ENCODE results near the gene SLC6A16. TPM values are rescaled to one million over a fixed set of nuclear protein-coding genes. Genes with fewer than 3 reads are reported as not detected.

SLC6A16 gene
- total and polyA plus RNA-seq, 12 donors: 0.17 to 3.5 (median 1.1) TPM; not detected in 1

GRCh38 chr19:49357186-49357585, 32.2 kb upstream of the SLC6A16 start:
- Histone ChIP-seq H3K27ac (peak overlapping the region in 1 of 5 donors; percentile 16), H3K4me3 (no peak overlapping the region), H3K36me3 (replicated peaks in 1 of 2) (peaks cover 0 to 16% of the 10 kb centered on the region in 2 donors), H3K27me3 (no peaks in the 10 kb centered on the region), H3K9me3 (replicated peaks in 1 of 3) (no peaks in the 10 kb centered on the region), H3K4me1 (replicated peaks in 1 of 2) (peaks cover 4 to 5% of the 10 kb centered on the region in 2 donors)
- intact Hi-C loops (cut with DNase I): no loop called here
- 77 to 86% (median 82%) methylated on average over 8 to 9 of the region's 9 CpGs for WGBS, 4 donors
- no peak for DNase-seq
- TF ChIP-seq CTCF (IDR thresholded peaks at IDR 0.05): no peak
- no peak for TF ChIP-seq POLR2A (IDR thresholded peaks at IDR 0.05)

- no peaks in the 10 kb centered on the region for H3K27me3 ChIP-seq
- no peaks in the 10 kb centered on the region for H3K9me3 ChIP-seq (replicated peaks in 1 of 3)
- peak overlapping the region in 3 of 5 donors; percentile 15 to 83 (median 60) for H3K27ac ChIP-seq
- no peak overlapping the region for H3K4me3 ChIP-seq
- H3K4me1 ChIP-seq (replicated peaks in 1 of 2): peaks cover 4 to 5% of the 10 kb centered on the region in 2 donors
- TF ChIP-seq CTCF (IDR thresholded peaks at IDR 0.05) (no peak), POLR2A (IDR thresholded peaks at IDR 0.05) (no peak)
- H3K36me3 ChIP-seq (replicated peaks in 1 of 2): peaks cover 0 to 16% of the 10 kb centered on the region in 2 donors
- WGBS, 4 donors: 56 to 62% (median 57%) methylated on average over 6 to 7 of the region's 7 CpGs
- intact Hi-C loops (cut with DNase I): no loop called here
- DNase-seq: no peak
Observed at GRCh38 chr19:49356382-49356781, 31.4 kb upstream of the SLC6A16 start.

GRCh38 chr19:49355909-49356353, 30.9 kb upstream of the SLC6A16 start:
- intact Hi-C loops (cut with DNase I): no loop called here
- peaks cover 0 to 16% of the 10 kb centered on the region in 2 donors for H3K36me3 ChIP-seq (replicated peaks in 1 of 2)
- 38 to 62% (median 56%) methylated on average over 12 of the region's 12 CpGs for WGBS, 4 donors
- H3K4me3 ChIP-seq: no peak overlapping the region
- H3K27me3 ChIP-seq: no peaks in the 10 kb centered on the region
- TF ChIP-seq POLR2A (IDR thresholded peaks at IDR 0.05) (no peak), CTCF (IDR thresholded peaks at IDR 0.05) (no peak)
- peak in 4 of 7 donors; percentile 39 to 67 (median 44) for DNase-seq
- peak overlapping the region in 3 of 5 donors; percentile 15 to 61 (median 60) for H3K27ac ChIP-seq
- H3K9me3 ChIP-seq (replicated peaks in 1 of 3): no peaks in the 10 kb centered on the region
- H3K4me1 ChIP-seq (replicated peaks in 1 of 2): peaks cover 4 to 5% of the 10 kb centered on the region in 2 donors

GRCh38 chr19:49349567-49349966, 24.6 kb upstream of the SLC6A16 start:
- intact Hi-C loops (cut with DNase I): no loop called here
- Histone ChIP-seq H3K27me3 (no peaks in the 10 kb centered on the region), H3K9me3 (replicated peaks in 1 of 3) (no peaks in the 10 kb centered on the region), H3K27ac (no peak overlapping the region), H3K4me1 (replicated peaks in 1 of 2) (no peaks in the 10 kb centered on the region), H3K36me3 (replicated peaks in 1 of 2) (peaks cover 0 to 47% of the 10 kb centered on the region in 2 donors), H3K4me3 (no peak overlapping the region)
- 85 to 99% (median 89%) methylated on average over 2 of the region's 2 CpGs for WGBS, 4 donors
- no peak for DNase-seq
- TF ChIP-seq POLR2A (IDR thresholded peaks at IDR 0.05) (no peak), CTCF (IDR thresholded peaks at IDR 0.05) (no peak)

Measured in adrenal gland (tissue), 12 donors.